ENCODE results near the gene ONECUT2.
"Not testable (repeated sequence)": the region's sequence is repeated elsewhere in the genome, so short reads cannot be mapped to it uniquely, and the experiment has no call there.

ONECUT2 gene

DNA sequence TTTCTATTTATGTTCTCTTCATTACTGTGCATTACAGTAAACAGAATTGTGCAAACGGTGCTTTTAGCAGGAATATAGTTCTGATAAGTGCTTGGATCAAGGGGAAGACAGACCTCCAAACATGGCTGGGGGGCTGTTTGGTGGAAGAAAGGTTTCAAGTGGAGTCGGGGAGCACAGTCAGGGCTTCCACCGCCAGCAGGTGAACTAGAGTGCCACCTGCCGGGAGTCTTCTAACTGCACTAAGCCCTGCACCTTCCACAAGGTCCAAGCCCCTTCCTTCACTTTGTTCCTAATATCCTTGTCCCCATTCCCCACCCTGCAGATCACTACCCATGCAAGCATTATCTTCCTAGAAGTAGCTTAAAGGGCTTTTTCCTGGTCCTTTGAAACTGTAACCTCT is 11.1 kb downstream of the ONECUT2 start:
- no peak for DNase-seq (ENCODE audit: low spot score)

DNA sequence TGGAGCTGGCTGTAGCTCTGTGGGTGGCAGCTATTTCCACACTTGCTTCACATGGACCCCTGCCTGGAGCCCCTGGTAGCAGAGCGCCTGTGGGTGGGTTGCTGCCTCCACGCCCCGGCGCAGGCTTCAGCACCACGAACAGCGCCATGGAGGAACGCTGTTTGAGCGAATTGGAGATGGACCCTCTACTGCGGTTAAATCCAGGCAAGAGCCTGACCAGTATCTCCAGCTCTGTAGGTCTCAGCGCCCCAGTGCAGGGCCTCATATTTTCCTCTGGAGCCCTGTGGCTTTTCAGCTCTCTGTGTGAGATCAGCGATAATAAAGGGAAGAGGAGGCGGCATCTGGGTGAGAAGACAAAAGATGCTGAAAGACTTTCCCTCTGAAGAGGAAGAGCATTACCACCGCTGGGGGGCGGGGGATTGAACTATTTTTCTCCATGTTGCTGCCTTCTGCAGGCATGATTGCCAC is 12.0 kb downstream of the ONECUT2 start:
- peak; percentile 63 for DNase-seq (ENCODE audit: low spot score)

DNA sequence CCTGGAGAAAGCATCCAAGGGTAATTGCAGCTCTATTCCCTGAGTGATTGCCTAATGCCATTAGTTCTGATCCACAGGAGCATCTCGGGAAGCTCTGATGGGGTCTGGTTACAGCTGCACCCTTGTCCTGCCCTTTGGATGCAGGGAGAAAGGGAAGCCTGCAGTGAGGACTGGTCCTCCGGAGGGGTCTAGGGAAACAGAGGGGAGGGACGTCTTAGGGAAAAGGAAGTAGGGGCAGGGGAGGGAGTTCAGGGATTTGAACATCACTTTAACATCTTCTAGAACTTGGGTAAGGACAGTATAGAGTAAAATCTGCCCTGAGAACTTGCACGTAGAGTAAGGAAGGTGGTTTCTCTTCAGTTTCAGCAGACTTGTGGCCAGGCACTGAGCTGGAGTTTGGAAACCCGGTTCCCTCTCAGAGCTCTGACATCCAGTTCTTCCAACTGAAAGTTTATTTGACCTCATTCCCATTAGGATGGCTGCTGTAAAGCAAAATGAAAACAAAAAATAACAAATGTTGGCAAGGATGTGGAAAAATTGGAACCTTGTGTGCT is 20.5 kb downstream of the ONECUT2 start:
- DNase-seq (ENCODE audit: low spot score), result no peak

DNA sequence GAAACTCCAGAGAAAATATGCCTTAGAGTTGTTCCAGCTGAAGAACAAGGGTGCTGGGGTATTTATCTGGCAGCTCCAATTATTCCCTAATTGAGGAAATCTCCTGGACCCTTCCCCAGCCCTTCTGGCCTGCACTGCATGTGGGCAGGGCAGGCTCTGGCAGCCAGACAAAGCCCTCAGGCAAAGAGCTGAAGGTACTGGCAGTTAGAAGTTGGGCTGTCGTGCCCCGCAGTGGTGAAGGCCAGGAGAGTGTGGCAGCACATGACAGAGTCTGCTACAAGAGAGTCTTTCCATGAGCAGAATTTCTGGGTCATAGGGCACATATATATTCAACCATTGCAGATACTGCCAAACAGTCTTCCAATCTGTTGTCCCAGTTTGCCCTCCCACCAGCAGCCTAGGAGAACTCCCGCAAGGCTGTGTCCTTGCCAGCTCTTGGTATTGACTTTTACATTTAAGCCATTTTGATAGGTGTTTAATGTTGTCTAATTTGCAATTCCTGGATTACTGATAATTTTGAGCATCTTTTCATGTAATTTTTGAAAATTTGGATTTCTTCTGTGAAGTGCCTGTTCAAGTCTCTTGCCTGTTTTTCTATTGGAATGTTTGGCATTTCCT is 26.6 kb downstream of the ONECUT2 start:
- no peak for DNase-seq (ENCODE audit: low spot score)

DNA sequence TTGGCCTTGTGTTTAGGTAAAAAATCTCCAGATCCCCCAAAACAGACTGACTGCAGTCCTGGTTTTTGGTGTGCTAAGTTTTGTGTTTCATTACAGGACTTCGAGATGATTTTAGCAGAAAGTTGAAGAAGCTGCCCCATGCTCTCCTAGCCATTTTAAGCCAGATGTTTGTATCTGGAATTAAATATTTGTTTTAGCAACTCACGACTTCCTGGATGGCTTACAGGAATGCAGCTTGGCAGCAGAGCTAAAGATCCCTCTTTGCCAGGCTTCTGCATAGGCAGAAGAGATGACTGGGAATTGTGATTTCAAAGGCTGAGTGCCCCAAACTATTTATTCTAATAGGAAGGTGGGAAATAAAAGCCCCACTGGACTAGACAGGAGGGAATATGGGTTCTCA is 31.1 kb downstream of the ONECUT2 start:
- DNase-seq (ENCODE audit: low spot score), result no peak

DNA sequence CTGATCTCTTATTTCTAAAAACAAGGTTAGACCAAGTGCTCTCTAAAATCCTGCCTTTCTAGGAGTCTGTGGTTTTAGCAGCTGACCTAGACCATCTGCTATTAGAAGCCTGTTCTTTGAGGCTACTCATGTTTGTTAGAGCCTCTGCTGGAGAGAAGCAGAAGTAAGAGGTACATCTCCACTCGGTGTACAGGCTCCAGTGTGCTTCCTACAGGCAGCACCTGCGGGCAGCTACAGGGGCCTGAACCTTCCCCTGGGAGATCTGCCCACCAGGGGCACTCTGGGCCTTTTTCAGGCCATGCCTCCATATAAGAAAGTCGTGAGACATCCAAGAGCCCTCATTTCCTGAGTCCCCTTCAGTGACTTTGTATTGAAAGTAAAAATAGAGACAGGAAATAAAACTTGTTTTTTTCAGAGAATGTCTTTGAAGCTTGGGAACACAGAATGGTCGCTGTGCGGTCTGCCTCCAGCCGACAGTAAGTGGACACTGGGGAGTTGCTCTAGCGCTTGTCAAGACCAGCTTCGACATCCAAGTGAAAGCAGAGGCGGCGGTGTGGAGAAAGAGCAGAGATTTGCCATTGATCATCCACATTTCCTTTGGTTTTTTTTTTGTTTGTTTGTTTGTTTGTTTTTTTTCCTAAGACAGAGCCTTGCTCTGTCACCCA is 31.7 kb downstream of the ONECUT2 start:
- no peak for DNase-seq (ENCODE audit: low spot score)

DNA sequence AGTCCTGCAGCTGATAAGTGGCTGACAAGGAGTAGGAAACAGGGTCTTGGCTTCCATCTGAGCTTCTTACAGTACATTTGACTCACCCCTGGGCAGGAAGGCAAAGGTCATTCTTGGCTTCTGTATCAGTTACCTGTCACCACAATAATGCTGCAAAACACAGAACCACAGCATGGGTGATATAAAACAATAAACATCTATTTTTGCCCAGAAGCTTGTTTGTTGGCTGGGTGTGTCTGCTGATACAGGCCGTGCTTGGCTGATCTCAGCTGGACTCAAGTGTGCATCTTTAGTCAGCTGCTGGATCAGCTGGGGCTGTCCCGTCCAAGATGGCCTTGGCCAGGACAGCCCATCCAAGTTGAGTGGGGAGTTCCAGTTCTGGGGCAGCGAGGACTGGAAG is 34.7 kb downstream of the ONECUT2 start:
- no peak for DNase-seq (ENCODE audit: low spot score)

DNA sequence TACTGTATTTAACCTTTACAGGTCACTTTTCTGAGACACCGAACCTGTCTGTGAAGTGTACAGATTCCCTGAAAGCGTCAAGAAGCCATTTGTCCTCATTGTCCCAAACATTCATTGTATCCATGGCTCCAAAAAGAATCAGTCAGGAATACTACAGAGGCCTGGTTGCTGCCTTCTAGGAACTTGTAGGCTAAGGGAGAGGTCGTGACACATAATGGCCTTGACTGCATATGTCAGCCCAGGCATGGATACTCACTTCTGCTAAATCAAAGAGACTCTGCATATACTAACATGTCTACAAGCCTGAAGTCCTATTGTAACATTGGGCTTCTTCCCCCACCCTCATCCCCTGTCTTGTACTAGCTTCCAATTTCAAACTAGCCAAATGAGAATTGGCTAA is 40.2 kb downstream of the ONECUT2 start:
- no peak for DNase-seq (ENCODE audit: low spot score)

DNA sequence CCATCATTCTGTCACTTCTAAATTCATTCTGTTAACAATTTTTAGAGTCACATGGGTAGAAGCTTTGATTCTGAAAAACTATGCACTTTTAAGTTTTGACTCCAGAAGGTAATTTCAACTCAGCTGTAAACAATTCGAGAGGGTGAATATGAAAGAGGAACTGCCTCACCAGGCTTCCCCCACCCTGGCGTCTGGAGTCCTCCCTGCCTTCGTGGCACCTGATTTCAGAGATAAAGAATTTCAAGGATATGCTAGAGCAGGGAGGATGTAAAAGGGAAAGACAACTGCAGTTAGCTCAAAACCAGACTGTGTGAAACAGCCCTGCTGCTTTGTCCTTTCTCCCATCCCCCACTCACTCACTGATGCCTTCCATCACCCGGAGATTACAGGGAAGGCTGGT is 40.7 kb downstream of the ONECUT2 start:
- no peak for DNase-seq (ENCODE audit: low spot score)

DNA sequence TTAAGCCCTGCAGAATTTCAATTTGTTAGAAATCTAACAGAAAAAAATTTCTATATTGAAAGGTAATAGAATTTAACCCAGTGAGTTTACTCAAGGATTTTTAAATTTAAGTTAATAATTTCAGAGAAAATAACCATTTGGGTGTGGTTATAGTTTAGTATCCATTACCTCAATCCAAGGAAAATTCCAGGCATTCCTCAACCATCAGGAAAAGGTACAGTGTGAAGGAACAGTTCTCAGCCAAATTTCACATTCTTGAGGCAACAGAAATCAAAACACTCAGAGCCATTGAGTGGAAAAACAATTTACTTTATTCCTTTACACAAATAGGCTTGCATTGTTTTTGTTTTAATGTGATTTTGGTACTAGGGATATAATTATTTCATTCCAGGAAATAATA is 45.6 kb downstream of the ONECUT2 start:
- no peak for DNase-seq (ENCODE audit: low spot score)

DNA sequence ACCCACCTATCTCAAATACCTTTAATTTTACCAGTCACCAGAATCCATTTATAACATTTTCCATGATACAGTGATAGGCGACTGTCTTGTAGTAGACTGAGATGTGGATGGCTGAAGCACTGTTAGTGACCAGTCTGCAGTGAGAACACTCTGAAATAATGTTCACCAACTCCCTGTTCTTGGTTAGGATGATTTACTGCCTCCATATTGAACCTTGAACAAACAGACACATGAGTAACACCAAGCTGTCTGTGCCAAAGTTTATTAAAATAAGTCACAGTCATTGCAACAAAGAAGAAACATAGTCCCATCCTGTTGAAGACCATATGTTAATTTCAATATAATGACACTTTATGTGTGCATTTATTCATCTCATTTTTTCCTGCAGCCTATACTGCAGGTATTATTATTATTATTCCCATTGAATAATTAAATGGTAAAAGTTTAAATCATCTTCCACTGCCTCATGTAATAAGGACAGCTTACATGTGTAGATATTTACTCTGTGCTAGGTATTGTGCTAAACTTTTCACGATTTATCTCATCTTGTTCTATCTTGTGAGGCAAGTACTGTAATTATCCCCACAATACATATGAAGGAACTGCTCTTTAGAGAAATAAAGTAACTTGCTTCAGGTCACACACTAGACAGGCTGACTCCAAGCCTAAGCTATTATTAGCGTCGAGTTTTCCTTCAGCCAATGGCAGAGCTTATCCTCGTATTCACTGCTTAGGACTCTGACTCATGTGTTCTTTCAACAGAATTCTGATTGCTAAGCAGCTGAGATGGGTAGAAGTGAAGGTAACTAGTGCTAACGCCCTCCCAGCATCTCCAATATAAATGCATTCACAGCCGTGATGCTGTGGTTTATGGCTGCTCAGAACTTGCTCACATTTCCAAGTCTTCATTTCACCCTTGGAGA is 62.5 kb downstream of the ONECUT2 start:
- DNase-seq (ENCODE audit: low spot score), result peak; percentile 66

DNA sequence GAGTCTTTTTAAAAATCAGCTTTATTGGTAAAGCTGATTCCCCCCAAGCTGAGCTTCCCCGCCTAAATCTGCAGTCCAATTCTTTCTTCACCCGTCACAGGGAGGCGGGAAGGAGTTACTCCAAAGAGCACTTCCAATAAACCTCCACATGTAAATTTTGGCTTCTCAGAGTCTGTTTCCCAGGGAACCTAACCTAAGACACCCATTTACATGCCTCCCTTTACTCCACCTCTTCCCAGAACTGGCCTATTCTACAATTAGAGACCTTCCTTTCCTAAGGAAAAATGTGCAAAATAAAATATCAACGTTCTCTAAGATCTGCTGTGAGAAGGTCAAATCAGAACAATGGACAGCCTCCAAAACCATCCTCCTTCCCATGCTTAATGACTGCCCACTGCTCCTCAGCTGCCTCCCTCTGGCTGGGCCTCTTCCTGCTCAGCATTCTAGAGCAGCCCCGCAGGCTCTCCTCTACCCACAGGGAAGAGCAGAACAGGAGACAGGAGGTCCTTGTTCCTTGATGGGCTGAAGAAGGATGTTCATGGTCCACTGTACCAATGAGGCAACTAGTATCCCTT is 63.6 kb downstream of the ONECUT2 start:
- DNase-seq (ENCODE audit: low spot score), result no peak

DNA sequence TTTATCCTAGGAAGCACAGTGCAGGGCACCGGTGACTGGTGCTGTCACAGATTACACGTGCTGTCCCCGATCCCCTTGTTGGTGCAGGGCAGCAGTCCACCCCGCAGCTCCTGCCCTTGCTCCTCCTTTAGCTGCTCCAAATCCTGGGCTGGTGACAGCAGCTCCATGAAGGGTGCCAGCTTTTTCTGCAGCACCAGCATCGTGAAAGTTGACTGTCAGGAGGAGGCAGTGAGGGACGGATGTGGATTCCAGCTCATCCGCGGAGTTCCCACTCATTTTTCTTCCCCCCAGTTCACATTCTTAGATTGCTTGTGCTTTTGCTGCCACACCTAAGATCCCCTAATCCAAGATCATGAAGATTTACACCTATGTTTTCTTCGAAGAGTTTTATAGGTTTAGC is 67.5 kb downstream of the ONECUT2 start:
- DNase-seq (ENCODE audit: low spot score), result peak; percentile 9

DNA sequence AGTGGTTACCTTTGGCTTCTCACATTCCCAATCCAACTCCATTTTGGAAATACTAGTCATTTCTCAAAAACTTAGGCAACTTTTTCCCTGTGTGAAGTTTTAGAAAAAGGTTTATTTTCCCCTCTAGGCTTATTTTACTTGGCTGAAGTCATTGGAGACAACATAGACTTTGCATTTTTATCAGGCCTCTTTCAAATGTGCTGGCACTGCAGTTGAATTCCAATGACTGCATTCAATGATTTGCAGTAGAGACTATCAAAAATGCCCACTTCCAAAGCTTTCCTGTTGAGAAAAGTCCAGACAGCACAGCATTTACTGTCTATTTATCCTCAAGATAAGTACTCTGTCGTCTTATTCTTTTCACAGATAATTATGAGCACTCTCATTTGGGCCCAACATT is 70.1 kb downstream of the ONECUT2 start:
- DNase-seq (ENCODE audit: low spot score), result no peak

DNA sequence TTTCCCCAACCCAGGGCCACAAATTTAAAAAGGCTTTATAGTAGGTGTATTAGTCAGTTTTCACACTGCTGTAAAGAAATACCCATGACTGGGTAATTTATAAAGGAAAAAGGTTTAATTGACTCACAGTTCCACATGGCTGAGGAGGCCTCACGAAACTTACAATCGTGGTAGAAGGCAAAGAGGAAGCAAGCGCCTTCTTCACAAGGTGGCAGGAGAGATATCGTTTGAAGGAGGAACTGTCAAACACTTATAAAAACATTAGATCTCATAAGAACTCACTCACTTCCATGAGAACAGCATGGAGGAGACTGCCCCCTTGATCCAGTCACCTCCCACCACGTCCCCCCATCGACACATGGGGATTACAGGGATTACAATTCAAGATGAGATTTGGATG is 80.9 kb downstream of the ONECUT2 start:
- no peak for DNase-seq (ENCODE audit: low spot score)

DNA sequence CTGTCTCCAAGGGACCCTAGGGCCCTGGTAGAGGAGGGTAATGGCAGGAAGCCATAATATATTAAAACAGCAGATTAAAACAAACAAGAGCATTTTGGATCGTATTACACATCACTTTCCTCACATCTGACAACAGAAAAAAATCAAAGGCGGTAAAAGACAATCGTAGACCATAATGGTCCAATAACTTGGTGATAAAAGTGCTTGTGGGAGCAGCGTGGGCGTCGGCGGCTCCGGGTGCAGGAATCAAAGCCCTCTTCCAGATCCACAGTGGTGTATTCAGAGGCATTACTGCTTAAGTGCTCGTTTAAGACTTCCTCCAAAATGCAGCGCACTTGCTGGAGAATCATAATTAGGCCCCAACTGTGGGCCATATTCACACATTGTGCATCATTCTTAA is 83.4 kb downstream of the ONECUT2 start:
- no peak for DNase-seq (ENCODE audit: low spot score)

DNA sequence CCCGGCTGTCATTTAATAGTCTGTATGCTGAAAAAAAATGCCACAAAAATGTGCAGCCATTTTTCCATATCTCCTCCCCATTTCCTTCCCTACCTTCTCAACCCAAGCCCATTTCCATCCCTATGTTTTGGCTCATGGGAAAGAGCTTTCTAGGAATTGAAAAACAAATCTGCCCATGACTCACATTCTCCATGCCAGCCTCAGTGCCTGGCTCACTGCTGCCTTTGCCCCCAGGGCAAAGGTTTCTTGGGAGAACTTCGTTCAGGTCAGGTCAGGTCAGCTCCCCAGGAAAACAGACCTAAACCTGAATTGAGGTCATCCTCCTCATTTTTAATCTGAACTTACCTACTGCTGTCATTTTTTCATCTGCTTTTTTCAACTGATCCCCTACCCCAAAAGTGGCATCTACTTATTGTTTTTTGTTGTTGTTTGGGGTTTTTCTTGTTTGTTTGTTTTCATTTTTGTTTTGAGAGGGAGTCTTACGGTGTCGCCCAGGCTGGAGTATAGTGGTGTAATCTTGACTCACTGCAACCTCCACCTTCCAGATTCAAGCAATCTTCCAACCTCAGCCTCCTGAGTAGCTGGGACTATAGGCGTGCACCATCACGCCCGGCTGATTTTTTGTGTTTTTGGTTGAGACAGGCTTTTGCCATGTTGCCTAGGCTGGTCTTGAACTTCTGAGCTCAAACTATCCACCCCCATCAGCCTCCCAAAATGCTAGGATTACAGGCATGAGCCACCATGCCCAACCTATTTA is 84.7 kb downstream of the ONECUT2 start:
- no peak for DNase-seq (ENCODE audit: low spot score)

DNA sequence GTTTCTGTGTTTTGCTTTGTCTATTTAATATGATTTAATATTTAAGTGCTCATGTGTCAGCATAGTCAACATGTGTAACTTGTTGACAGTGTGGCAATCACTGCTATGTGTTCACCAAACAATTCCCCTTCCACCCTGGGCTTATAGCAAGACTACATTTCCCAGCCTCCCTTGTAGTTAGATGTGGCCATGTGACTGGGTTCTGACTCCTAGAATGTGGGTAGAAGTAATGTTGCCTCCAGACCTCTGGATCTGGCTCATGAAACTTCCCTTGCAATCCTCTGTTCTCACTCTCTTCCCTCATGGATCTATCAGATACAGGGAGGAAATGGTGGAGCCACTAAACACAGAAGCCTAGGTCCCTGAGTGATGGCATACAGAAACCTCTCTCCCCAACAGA is 87.2 kb downstream of the ONECUT2 start:
- DNase-seq (ENCODE audit: low spot score), result not testable (repeated sequence)

DNA sequence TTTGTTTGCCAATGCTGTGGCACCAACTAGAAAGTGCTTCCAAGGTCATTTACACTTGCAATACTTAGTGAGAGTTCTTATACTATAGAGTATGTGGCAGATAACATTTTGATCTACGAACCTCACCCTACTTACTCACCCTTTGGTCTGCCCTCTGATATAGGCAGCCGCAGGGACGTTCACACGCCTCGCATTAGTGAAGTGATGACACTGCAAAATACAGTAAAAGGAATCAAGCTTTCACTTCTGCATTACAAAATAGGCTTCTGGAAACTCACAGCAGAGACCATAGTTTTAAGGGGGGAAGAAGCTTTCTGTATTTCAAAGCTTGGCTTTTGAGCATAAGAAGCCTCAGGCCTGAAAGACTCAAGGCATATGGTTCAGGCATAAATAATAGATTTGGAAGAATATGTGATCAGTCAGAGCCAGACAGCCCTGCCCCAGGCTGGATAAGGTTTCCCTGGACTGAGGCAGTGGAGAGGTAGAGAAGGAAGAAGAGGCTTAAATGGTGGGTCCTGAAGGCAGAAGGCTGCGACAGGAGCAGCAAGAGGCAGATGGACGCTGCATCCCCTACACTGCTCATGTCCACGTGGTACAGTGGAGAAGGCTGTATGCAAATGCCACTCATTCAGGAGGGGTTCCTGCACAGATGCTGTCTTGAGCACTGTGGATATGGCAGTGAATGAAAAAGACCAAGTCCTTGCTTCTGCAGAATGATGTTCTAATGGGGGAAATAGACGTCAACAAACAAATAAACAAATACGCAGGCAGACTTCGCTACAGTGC is 88.2 kb downstream of the ONECUT2 start:
- peak; percentile 10 for DNase-seq (ENCODE audit: low spot score)

DNA sequence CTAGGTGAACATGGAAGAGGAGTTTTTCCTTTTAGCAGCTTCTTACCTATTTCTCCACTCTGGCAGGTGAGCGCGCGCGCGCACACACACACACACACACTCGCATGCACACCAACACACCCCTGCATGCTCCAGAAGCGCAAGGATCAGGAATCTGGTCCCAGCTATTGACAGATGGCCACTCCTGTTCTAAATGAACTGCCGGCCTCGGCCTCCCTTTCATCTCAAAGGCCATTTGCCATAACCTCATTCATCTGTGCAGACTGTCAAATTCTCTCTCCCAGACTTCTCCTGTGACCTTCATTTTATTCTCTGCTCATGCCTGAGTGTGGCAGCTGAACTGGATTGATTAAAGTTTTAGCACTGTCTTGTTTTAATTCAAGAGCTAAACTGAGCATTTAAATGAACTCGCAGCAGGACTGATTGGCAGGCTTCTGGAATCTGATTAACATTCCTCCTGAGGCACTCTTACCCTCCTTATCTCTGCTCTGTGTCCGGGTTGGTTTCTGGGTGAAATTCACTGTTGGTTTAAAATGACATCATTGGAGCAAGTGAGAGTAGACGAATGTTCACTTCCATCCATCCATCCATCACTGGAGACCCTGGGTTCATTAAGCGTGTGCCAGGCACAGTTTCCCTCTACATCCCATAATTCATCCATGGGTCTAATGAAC is 92.5 kb downstream of the ONECUT2 start:
- no peak for DNase-seq (ENCODE audit: low spot score)
